ENCODE measurements around the gene SLC31A2.

Gene SLC31A2

DNA sequence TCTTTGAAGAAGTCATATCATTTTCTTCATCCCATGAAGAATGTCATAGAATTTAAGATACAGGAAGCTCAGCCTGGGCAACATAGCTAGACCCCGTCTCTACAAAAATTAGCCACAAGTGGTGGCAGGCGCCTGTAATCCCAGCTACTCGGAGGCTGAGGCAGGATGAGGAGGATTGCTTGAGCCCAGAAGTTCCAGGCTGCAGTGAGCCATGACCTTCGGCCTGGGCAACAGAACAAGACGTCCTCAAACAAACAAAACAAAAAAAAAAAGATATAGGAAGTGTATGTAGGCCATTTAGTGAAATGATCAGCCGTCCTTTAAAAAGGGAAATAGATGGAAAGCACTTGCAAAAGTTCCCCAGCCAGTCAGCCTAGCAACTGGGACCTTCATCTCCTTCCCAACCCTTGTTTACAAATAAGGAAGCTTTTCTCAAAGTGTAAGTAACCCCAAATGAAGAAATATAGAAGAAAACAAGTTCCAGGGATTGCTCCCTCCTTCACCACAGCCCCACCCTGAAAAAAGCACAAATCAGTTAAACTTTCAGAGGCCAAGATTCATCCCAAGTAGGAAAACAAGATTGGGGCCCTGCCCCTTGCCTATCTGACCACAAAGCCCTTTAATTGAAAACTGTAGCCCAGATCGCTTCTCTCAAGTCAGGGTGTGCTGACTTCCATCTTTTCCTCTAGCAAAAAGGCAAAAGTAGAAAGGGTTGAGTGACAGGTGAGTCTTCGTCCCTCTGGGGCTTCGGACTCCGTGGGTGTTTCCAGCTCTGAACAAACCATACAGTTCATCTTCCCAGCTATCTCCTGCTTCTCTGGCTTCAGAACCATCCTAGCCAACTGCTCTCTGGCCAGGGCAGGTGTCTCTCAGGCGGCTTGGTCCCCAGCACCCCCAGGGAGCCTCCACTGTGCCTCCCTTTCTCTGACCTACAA is 1.2 kb downstream of the SLC31A2 start:
- no peak for DNase-seq

DNA sequence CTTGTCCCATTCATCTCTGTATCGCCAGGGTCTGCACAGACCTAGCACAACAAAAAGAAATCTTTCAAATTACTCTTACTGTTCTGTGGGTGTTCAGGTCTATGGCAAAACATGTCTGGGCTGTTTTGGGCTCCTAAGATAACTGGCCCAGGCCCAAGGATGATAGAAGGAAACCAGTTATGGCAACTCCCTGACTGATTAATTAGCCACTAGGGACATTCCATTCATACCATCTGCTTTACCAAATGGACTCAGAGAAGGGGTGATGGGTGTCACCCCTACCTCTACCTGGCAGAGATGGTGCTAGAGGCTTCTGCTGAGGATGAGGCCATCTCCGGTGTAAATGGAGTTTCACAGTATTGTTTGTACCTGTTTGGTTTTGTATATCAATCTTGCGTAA is 1.9 kb downstream of the SLC31A2 start:
- DNase-seq: no peak

DNA sequence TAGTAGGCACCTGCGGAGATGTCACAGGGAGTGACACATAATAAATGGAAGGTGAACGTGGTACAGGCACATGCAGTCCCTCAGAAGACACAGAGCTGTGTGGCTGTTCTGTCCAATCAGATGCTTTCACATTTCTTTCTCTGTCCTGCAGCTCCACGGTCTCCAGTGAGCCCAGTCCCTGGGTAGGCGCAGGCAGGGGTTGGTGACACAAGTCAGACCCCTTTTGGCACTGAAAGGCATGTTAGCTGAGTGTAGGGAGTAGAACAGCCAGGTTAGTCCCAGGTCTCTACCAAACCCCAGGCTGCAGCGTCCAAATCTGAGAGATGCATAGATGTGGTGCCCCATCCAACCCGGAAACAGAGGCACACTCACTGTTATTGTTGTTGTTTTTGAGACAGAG is 2.8 kb downstream of the SLC31A2 start:
- DNase-seq: no peak

DNA sequence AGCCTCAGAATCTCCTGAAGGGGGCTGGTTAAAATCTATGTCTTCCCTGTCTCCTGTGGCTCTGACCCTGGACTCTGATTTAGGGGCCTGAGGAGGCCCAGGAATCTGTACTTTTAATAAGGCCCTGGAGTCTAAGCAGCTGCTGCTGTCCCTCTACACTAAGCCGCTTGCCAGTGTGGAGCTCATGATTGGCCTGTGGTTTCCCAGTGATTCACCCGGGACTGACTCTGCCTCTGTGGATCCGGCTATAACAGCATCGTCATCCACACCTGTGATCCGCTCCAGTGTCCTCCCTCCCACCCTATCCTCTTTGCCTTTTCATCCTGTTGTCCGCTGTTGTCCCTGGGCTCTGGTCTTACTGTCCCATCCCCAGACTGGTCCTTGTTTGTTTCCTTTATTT is 3.7 kb downstream of the SLC31A2 start:
- no peak for DNase-seq

DNA sequence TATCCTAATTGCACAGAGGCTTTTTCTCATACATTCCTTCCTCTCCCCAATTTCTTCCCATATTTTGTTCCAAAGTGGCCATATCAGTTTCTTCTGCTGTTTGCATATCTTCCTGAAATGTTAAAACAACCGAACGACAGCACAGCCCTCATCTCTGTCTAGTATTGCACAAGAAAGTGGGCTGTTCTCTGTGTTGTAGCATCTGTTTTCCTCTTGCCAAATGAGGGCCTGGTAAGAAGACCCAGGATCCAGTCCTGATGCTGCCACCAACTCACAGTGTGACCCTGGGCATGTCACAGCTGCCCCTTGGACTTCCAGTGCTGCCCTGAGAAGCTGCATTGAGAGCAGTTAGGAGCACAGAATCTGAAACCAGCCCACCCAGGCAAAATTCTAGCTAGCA is 4.1 kb downstream of the SLC31A2 start:
- no peak for DNase-seq

DNA sequence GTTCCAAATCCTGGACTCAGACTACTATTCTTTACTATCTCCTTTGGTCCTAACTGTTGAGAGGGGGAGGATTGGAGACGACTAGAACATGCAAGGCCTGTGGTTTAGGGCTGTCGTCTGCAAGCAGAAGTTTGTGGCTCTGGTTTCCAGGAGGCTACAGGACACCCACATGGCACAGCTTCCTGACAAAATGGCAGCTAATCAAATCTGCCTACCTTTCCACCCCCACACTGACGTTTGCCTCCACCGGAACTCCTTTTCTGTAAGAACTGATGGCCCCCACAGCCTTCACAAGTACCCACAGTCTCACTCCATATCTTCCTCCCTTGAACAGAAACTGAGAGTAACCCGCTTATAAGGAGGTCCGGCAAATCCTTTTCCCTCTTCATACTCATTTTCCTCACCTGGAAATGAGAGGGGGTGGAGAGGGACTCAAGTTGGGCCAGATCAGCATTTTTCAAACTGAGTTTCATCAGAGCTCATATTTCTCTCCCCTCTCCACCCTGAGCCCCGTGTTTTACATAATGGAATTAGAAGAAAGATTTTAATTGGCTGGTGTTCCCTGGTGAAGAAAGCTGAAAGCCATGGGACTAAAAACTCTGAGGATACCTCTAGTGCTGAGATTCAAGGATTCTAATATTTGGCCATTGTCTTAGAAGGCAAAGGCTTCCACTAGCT is 5.2 kb downstream of the SLC31A2 start:
- no peak for DNase-seq

DNA sequence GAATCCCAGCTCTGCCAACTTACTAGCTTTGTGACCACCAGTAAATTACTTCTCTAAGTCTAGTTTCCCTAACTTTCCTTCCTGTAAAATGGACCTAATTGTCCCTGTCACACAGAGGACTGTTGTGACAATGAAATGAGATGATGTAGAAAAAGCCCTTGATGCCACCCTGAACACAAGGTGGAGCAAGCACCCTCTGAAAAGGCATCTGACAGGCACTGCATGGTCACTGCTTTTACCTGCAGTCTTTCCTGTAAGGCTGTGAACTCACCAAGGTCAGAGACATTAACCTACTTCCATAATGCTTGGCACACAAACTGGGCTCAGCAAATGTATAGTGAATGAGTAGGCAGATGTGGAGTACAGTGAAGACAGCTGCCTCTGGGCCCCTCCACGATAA is 6.1 kb downstream of the SLC31A2 start:
- DNase-seq: no peak

DNA sequence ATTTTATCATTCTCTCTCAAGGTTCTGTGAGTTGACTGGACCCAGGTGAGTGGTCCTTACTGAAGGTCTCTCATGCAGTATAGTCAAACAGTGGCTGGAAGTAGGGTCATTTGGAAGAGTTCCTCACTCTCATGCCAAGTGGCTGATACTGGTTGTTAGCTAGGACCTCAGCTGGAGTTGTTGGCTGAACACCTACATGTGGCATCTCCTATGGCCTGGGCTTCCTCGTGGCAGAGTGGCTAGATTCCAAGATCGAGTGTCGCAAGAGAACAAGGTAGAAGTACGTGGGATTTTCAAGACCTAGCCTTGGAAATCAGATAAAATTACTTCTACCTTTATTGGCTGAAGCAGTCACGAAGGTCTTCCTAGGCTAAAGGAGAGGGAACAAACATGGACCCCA is 7.6 kb downstream of the SLC31A2 start:
- no peak for DNase-seq

DNA sequence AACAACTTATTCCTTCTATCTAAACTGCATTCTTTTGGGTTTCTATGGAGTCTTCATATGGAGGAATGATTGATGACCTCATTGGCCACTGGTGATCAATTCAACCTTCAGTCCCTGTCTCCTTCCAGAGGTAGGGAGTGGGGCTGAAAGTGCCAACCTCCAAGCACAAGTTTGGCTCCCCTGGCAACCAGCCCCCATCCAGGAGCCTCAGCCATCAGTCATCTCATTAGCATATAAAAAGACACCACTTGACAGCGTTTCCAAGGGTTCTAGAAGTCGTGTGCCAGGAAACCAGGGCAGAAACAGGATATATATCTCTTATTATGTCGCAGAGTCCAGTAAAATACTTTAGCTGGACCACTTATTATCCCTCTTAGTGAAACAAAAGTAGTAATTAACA is 9.8 kb downstream of the SLC31A2 start:
- no peak for DNase-seq

DNA sequence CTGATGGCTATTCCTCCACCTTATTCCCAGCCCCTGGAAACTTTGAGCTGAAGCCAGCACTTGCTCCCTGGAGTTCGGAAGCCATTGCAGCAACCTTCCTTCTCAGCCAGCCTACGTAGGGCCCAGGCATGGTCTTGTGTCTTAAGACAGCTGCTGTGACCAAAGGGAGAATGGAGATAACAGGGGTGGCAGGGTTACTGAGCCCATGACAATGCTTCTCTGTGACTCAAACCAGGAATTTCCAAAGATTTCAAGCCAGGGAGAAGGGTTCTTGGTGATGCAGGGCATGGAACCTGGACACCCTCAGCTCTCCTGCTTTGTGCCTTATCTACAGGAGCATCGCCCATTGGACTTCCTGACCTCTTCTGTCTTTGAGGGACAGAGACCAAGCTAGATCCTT is 12.2 kb downstream of the SLC31A2 start:
- no peak for DNase-seq

DNA sequence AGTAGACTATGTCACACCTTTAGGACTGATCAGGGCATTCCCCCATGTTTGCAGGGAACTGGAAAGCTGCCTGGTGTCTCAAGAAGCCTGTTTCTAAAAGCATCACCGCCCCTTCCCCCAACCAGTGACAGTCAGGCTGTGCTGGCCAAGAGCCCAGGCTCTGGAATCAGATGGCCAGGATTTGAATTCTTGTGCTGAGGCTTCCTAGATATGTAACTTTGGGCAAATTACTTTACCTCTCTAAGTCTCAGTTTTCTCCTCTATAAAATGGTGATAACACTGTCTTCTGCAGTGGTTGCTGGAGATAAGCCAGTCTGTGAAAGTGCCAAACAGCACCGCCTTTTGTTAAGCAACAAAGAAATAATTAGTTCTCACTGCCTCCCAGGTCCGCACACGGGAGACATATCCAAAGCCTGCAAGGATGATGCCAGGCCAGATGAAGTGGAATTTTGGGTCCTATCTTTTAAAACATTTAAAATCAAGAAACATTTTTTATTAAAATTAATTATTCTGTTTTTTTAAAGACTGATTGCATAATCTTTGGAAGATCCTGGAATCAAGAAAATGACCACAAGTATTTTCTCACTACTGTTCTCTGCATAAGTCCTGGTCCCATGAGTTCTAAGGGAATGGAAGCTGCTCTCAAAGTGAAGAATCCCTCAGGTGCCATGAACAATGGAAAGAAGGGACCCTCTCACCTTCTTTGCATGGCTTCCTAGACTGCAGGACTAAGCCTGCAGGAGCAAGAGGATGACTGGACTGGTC is 13.9 kb downstream of the SLC31A2 start:
- DNase-seq: no peak

DNA sequence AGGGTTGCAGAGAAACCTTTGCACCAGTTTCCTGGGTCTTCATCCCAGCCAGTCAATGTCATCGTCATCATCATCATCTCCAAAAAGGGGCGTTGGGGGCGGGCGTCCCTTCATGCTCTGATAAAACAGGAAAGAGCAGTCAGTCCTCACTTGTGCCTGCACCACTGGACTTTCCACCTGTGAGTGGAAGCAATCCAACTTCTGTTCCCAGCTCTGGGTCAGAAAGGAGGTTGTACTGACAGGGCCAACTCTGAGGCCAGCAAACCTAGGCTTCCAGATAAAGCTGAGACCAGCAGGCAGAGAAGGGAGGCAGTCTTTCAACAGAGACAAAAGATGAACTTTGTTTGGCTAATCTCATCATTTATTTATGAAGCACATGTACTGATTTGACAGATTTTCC is 15.2 kb downstream of the SLC31A2 start:
- no peak for DNase-seq

DNA sequence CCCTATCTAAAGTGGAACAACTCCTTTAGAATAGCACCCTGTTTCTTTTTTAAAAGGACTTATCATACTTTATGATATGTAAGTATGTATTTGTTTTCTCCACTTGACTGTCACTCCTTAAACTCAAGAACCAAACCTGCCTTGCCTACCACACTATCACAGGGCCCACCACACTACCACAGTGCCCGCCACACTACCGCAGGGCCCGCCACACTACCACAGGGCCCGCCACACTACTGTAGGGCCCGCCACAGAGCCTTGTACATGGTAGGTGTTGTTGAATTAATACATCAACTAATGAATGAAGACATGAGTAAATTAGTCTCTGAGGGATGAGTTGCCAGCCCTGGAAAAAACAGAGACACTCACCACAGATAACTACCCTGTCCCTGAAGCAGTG is 18.0 kb downstream of the SLC31A2 start:
- DNase-seq: no peak

DNA sequence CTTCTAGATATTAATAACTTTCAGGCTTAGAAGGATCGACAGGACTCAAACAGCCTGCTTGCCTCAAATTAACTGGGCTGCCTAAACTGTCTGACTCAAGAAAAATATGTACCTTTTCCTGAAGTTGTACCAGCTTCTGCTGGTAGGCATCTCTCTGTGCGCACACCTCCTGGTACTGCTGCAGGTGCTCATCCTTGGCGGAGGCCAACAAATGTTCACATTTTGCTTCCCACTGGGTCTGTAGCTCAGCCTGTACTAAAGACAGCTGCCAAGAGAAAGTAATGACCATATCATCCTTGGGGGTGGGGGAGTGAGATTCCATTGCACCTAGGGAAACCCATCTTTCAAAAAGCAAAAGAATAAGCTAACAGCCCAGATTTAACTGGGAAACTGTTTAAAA is 22.5 kb downstream of the SLC31A2 start:
- no peak for DNase-seq

DNA sequence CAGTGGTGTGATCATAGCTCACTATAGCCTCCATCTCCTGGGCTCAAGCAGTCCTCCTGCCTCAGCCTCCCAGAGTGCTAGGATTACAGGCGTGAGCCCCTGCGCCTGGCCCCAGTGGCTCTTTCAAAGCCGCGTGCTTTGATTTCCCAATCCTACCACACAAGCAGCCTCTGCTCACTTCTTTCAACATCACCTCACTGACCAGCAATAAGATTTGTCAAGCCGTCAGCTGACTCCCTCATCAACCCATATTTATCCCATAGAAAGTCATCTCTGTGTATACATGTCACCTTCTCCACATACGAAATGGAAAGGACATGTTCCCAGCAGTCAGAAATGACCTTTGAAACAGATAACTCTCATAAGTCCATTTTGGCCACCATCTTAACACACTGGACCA is 26.0 kb downstream of the SLC31A2 start:
- DNase-seq: no peak

DNA sequence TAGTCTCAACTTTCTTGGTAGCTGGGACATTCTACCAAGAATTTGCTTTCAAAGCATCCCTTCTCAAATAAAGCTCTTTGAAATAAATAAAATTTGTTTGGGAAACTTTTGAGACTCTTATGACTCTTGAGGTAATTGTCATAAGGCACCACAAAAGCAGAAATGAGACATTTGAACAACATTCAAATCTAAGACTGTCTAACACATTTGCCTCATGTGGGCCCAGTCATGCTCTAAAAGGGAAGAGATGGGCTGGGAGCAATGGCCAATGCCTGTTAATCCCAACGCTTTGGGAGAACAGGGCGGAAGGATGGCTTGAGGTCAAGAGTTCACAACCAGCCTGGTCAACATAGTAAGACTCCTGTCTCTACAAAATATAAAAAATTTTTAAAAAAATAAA is 26.4 kb downstream of the SLC31A2 start:
- no peak for DNase-seq

DNA sequence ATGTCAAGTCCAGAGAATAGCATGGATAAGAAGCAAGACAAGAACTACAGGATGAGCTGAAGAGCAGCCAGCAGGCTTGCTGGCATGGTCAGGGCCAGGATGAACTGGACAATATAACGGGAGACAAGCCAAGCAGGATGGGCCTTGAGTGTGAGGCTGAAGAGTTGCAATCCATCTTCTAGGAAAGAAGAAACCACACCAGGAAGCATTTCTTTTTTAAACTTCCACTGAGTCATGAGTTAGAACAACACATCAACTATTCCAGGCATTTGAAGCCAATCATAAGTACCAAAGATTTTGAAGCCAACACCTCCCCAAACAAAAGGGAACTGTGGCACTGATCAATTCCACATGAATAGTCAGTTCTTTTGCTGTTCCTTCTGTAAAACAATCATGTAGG is 27.3 kb downstream of the SLC31A2 start:
- DNase-seq: no peak

DNA sequence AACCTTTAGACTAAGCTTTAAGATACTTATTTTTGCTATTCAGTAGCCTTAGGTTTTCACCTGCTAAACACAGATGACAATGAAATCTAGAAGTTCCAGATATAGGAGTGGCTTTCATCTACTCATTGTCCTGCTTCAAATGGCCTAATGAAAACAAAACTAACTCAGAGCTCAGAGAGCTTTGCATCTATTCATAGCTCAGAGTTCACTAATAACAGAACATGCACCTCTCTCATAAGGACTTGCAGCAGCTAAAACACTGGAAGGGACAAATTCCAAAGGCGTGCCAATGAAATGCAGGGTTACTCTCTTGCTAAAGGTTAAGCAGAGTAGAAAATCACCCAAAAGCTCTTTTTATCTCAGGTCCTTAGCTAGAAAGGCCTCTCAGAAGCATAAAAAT is 29.0 kb downstream of the SLC31A2 start:
- DNase-seq: no peak

DNA sequence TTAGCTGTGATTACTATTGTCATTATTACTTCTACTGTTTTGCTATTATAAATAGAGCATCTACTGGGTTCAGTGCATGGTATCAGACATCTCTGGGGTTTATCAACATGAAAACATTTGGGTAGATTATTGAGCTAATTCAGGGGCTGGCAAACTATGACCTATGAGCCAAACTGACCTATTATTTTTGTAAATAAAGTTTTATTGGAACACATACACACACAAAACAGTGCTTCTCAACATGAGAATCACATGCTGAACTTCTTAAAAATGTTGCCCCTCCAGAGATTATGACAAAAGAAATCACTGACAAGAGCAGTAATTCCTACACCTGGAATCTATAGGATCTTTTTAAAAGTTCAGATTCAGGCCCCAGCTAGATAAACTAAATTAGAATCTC is 30.4 kb downstream of the SLC31A2 start:
- no peak for DNase-seq

DNA sequence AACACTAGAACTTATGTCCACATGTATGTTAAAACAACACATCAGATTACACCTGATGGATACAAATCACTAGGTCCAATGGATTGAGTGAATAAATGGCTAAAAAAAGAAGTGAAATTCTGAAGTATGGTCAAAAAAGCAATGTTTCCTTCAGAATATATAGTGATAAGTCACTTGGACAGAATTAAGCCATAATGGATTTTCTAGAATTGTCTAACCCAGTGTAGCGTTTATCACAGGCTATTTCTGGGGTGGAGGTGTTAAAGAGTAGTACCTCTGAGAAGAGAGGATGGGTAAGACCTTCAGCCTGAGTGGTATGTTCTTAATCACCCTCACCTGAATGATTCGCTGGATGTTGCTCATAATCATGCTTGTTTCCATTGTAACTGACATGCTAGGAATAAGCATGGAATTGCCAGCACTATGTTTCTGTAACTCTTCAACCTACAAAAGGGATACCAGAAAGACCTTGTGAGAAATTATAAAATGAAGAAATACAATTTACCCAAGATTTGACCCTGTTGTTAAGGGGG is 33.2 kb downstream of the SLC31A2 start:
- no peak for DNase-seq

DNA sequence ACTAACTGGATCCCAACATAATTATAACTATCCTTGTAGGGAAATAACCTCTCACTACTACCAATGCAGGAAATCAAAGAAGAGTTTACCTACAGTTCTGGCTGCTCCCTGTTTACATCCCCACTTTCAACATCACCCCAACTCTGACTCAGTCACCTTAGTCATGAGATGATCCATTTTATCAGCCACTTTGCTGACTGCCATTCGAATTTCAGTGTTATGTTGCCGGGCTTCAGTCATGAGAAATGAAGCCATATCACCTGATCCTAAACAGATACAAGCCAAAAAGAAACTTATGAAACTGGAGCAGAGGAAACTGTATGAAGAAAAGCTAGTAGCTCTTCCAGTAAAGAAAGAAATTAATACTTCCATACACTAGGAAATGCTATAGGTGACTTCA is 33.7 kb downstream of the SLC31A2 start:
- DNase-seq: no peak

DNA sequence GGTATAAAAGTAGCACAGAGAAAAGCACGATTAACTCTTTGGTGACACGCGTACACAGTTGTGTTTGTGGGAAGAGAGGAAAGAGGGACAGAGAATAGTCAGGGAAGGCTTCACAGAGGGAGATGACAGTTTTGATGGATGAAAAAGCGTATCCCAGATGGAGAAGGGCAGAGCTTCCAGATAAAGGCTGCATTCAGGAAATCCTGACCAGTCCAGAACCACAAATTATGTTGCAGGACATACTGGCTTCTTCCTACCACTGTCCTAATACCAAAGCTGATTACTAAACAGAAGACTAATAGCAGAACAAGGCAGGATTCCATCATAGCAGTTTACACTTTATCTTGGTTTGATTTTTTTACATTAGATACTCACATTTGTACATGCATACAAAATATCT is 34.5 kb downstream of the SLC31A2 start:
- DNase-seq: no peak

DNA sequence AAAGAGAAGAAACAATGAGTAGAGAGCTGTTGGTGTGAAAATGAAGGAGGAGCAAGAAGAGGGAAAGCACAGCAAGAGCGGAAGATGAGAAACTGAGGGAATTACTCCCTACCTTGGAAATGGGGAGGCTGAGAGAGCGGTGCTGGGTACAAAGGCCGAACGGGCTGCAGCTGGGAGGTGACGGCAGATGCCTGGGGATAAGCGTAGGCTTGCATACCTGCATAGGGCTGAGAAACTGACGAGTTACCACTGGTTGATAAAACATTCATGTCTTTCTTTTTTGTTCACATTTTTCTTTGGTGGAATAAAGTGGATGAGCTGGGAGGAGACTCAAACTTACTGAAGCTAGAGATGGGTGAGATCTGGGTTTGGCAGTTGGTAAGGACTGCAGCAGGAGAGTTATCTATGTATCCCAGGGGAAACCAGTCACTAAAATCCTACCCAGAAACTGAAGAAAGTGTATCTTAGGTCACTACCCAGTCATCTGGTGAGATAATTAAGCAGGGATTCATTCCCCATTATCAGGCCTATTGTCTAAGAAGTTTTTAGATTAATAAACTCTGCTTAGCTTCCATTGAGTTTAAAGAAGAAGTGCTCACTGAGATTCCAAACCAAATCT is 35.4 kb downstream of the SLC31A2 start:
- no peak for DNase-seq
